NCI-H524 (cell line): ENCODE data around the gene AP5Z1.
A peak's percentile ranks its signal among the peaks of the same experiment; 100 is the strongest.

Experiments used
- DNase-seq, 2 experiments: peaks; one replicate each; lab custom pipeline; 2025; lab: John Stamatoyannopoulos, UW

Gene AP5Z1

DNA sequence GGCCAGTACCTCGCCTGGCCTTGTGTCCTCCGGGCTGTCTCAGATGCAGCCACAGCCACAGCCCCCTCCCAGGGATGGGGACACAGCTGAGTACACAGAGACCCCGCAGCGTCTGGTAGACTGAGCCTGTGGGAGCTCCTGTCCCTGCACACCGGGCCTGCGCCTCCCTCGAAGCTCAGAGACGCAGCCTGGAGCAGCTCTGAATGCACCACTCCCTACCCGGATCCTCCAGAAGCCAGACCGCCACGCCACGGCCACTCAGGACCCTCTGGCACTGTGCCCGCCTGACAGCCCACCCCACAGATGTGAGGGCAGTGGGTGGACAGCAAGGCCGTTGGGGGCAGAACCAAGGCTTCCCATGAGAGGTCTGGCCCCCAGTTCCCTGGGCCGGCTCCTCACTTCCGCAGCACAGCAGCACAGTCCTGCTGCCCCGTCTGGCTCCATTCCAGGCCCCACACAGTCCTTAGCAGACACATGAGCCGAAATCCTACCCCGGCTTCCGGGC is 45.6 kb downstream of the AP5Z1 start:
- no peak for DNase-seq

DNA sequence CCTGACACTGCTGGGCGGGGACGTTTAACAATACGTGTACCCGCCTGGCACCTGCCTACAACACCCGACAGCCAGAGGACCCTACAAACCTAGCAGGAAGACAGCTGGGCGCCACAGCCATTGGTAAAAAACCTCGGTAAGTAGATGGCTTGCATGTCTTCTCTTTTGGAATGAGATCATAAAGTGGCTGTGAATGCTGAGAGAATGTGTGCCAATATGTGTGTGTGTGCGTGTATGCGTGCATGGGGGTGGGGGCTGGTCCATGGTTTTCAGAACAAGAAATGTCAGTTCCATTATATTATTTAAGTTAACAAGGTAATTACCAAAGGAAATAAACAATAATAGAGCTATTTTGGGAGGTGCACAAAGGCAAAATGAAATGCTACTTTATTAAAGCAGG is 47.3 kb downstream of the AP5Z1 start:
- no peak for DNase-seq

DNA sequence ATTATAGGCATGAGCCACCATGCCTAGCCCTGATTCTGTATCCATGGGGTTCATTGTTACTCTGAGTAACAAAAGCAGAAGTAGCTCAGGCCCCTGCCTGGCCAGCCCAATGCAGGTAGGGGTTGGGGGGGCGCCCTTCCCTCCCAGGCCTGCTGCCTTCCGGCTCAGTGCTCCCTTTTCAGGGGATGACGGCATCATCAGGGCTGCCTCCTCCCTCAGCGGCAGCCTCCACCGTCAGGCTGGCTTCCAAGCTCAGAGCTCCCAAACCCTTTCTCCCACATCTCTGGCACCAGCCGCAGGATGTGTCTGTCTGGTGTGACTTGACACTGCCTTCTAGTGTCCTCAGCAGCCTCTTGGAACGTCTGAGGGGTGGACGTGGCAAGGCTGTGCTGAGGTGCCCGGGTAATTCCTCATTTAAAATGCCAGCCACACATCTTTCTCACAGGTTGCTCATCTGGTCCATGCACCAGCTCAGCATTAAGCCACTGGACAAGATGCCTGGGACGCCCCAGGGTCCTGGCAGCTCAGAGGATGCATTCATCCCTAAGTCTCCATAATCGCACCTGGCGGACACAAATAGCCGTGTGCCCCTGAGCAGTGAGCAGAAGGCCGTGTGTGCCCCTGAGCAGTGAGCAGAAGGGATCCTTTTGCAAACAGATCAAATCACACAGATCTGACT is 48.2 kb downstream of the AP5Z1 start:
- no peak for DNase-seq

DNA sequence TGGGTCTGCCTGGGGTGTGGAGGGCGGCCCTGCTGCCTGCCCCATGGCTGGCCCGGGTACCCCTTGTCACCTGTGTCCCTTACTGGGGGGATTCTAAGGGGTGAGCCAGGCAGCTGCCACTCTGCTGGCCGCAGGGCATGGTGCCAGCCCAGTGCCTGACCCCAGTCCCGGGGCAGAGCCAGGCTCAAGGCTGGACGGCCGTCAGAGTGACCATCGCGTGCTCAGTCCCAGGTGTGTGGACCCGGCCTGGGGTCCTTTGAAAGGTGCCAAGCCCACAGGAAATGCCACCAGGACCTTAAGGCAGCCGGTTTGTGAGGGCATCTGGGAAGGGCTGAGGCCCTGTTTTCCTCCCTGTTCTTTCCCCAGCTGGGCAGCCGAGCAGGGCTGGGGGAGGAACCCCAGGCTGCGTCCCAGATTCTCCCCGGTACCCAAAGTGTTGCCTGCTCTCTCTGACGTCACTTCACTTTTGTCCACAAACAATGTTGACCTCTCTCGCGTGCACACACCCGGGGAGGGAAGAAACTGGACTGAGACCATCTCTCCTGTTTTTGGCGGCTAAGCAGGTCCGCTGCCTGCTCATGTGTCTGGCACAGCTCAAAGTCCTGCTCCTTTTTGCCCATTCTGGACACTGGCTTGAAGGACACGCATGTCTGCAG is 48.8 kb downstream of the AP5Z1 start:
- DNase-seq, result no peak

DNA sequence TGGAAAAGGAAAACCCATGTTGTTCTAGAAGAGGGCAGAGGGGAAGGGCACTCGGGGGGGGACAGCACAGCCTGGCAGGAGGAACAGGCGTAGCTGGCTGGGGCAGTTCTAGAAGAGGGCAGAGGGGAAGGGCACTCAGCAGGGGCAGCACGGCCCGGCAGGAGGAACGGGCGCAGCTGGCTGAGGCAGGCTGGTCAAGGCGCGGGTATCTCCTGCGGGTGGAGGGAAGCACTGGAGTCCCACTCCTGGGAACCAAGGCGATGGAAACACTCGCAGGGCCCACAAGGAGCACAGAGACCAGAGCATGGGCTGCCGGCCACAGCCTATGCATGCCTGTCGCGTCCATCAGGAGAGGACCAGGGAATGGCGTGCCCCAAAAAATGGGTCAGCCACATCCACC is 49.7 kb downstream of the AP5Z1 start:
- no peak for DNase-seq

DNA sequence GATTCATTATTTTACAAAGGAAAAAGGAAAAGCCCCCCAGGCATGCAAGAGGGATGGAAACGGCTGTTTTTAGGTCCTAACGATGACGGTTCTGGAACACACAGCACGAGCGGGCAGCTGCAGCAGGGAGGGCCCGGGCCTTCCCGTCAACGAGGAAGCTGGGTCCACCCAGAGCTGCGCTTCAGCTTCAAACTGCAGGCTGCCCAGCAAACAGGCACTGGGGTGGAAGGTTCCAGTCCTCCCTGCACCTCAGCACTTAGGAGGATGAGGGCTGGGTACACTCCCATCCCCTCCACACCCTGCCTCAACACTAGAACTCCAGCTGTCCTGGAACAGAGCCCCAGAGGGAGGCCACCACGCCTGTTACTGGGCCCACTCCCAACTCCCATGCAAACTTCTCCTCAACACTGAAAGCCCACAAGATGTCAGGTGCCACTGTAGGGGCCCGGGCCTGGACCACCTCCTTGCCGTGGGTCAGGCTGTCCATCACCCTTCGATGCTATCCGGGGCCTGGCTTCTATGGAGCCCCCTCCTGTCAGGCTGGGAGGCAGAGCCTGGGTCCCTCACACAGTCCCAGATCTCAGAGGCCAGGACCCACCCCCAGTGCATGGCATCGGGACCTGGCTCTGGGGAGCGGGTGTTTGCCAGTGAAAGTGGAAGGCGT is 53.4 kb downstream of the AP5Z1 start:
- no peak for DNase-seq

DNA sequence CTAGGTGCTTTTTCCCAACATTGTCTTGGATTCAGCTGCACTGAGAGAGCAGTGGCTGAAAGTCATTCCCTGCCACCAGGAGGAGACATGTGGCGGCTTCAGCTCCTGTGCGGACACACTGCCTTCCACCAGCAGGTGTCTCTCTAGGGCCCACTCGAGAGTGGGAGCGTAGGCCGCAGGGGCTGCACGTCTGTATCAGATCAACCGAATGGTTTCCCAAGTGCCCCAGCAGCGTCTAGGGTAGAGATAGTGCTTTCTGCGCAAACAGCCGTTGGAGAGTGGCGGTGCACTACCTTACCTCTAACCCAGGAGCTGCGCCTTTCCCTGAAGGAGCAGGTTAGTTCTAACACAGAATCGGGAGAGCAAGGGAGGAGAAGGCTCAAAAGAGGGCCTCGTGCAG is 54.8 kb downstream of the AP5Z1 start:
- peak; percentile 29 to 83 for DNase-seq

DNA sequence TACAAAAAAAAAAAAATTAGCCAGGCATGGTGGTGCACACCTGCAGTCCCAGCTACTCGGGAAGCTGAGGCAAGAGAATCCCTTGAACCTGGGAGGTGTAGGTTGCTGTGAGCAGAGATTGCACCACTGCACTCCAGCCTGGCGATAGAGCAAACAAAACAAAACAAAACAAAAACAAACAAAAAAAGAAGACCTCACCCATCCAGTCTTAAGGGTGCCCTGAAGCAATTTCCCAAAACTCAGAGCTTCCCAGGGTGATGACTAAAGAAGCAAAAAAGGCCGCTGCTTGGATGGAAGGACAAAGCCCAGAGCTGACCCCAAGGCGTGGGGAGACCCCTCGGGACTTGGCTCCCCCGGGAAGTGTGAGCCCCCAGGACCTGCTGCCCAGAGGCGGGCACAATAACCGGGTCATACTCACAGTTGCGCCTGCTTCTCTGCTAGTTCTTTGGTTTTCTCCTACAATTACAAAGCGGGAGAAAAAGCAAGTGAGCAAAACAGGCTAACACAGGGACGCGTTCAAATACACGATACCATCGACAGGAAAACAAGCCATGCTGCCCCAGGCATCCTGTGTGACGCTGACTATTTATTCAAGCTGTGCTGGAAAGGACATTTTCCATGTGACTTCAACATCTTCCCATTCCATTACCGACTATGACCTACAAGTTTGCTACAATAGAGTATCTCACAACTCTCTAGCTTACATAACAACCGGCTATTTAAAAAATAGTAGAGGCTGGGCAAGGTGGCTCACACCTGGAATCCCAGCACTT is 56.5 kb downstream of the AP5Z1 start:
- no peak for DNase-seq

DNA sequence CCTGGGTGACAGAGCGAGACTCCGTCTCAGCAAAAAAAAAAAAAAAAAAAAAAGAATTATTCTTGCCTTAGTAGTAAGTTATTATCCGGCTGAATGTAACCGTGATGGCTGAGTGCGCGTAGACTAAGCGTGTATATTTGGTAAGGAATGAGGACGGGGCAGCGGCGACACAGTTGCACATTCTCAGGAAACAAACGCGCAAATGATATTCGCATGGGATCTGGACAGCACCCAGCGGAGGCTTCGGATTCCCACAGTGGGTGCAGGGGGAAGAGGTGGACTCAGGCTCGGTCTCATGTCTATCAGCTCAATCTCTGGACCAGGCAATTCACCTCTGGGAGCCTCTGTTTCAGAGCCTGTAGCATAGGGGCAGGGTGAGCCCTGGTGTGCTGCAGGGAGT is 57.3 kb downstream of the AP5Z1 start:
- no peak for DNase-seq

DNA sequence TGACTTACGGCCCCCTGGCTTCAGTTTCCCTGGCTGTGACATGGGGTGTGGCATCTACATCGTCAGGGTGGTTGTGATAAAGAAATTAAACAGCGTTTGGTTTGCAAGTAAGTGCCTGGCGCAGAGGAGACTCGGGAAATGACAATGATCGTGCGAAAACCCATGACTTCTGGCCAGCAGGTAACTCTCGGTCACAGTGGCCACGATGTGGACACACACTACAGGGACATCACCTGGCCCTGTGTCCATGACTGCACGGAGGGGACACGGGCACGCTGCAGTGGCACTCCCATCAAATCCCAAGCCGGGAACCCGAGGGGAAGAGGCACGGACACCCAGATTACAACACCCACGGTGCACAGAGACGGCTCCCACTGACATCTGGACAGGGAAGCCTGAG is 57.8 kb downstream of the AP5Z1 start:
- DNase-seq, result no peak

DNA sequence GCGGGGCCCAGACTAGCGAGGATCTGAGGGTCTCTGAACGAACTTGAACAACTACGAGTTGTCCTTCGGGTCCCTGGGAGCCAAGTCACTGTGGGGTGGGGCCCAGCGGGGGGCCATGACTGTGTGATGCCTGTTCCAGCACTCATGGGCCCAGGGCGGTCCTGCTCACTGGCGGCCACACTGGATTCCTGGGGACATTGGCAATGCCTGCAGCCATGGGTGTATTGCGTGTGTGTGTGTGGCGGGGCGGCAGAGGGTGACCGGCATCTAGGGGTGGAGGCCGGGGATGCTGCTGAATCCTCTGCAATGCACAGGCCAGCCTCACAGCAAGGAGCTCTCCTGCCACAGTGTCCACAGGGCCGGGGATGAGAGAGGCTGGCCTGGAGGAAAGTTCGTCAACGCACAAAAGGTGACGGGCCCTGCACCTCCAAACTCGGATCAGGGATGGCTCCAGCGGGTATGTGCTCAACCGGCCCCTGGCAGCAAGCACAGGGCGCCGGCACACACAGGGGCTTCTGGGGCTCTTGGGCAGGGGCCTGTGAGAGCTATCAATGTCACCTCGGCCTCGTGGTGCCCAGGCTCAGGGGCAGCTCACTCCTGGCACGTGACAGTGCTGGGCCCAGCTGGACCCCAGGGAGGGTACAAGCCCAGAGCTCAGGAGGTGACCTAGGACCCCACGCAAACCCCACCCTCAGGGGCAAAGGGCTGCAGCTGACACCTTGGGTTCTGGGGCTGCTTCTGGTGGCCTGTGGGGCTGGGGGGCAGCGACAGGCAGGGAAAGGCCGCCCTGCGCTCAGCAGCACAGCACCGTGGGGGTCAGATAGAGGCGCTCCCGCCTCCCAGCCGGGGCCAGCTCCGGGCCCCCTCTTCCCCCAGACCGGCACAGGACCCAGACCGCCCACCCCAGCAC is 58.5 kb downstream of the AP5Z1 start:
- DNase-seq, result no peak

DNA sequence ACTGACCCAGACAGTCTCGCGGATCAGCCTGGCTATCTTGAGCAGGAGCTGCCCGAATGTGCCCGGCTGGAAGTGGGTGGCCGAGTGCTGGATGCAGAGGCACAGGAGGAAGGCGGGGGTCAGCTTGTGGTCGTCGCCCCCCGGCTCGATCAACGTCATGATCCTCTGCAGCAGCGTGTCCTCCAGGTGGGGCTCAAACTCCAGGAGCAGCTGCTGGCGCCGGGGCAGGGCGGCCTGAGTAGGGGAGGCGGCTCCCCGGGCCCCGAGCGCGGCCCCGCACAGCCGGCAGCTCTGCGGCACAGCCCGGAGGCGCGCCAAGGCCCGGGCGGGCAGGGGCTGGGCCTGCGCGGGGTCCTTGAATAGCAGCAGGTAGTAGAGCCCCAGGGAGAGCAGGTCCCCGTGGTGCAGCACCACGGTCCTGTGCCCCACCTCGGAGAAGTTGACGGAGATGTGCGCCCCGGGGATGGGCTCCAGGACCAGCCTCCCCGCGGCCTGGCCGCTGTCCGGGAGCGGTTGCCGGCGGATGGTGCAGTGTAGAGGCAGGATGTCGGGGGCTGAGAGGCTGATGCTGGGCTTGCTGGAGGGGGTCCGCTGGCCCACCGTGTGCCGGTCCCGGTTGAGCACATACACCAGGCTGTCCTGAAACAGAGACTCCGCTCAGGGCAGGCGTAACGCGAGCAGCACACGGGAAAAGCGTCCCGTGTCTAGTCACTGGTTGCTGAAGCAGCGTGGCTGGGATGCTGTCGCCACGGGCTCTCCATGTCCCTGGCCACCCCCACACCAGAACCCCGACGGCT is 59.4 kb downstream of the AP5Z1 start:
- DNase-seq, result no peak

DNA sequence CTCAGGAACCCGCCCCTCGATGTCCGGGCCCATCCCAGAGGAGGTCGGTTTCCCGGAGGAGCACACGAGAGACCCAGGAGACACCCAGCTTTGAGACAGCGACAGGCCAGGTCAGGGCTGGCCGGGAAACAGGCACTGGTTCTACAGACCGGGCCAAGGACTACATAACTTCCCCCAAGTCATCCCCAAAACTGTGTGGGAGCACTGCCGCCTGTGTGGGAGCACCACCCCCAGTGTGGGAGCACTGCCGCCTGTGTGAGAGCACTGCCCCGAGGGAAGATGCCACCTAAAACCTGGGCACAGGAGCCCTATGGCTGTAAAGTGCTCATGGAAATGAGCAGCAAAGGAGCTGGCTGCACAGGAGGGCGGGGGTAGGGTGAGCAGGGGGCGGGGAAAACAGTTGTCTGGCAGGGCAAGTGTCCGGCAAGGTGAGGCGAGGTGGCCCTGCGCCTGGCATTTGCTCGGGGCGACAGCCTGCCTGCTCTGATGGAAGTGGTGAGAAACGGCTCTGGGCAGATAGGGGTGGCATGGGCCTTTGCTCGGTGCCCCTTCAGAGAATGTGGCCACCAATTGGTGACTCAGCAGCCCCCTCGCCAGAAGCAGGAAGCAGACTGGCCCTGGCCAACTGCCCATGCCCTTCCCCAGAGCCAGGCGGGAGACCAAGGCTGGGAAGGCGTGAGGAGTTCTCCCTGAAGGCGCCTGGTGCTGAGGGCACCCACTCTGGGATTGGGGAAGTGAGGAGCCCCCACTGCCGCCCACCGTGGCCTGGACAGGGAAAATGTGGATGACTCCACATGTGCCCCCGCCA is 60.2 kb downstream of the AP5Z1 start:
- DNase-seq, result no peak

DNA sequence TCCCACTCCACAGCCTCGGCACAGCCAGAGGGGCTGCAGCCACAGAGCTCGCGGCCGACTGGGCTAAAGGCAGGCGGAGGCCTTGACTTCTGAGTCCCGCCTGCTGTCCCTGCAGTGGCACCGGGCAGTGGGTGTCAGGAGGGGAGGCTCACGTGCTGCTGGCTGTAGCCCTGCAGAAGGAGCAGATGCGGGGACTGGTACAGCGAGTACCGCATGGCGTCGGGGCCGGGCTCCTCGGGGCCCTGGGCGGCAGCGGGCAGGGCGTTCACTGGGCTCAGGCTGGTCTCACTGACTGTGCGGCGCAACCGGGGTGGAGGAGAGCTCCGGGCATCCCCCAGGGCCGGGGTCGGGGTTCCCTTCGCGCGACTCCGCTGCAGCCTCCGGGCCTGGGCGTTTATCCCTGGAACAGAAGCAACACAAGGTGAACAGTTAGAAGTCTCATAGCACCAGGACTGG is 60.8 kb downstream of the AP5Z1 start:
- DNase-seq, result no peak

DNA sequence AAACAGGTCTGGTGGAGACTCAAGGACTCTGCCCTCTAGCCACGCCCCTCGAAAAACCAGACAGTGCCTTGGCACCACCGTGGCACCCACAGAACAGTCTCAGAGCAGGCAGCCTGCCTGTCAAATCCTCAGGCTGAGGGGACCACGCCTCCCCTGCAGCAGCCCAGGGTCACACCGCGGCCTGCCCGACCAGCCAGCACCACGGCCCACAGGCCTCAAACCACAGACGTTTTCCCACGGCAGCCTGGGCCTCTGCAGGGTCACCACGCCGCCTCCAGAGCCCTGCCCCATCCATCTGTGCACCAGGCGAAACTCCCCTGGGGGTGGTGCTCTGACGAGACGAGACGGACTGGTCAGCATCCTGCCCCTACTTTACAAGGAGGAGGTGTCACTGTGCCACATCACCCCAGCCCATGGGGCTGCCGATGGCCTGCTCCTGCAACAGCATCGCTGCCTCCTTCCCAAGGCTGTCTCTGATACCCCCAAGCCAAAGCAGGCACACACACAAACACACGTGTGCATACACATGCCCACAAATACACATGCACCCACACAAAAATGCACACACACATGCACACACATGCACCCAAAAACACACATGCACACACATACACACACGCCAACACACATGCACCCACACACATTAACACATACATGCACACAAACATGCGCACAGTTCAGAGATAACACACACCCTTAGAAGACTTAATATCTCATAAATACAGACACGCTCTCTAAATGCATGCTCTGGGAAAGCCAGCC is 61.8 kb downstream of the AP5Z1 start:
- no peak for DNase-seq

DNA sequence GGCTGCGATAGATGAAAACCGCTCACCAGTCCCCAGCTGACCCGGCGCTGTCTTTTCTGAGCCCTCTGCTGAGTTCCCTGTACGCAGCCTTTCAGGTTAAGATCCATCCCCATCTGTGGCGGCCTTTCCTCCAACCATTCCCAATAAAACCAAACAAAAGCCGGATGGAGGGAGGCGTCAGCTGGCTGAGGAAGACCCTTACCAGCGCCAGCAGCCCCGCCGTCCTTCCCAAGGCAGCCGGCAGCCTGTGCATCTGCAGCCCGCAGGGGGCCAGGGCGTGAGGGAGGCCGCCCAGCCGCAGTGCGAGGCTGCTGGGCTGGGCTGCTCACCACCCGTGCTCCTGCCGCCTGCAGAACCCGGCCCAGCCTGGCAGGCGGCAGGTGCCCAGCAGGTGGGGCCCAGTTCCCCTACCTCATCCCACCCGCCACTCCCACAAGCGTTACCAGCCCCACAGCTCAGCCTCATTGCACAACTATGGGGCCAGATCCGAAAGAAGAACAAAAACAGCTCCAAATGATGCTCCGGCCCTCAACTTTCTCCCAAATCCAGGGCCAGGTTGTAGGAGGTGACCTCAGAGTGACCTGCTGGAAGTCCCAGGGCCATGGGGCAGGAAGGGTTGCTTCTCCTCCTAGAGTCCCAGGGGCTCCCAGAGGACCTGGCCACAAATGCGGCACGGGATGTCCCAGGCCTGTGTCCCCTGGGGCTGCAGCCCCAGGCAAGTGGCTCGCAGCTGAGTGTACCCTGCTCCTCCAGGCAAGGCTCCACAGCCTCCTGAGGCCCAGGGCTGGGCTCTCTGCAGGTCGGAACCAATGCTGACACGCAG is 62.6 kb downstream of the AP5Z1 start:
- DNase-seq, result peak in 1 of 2 experiments; percentile 41

DNA sequence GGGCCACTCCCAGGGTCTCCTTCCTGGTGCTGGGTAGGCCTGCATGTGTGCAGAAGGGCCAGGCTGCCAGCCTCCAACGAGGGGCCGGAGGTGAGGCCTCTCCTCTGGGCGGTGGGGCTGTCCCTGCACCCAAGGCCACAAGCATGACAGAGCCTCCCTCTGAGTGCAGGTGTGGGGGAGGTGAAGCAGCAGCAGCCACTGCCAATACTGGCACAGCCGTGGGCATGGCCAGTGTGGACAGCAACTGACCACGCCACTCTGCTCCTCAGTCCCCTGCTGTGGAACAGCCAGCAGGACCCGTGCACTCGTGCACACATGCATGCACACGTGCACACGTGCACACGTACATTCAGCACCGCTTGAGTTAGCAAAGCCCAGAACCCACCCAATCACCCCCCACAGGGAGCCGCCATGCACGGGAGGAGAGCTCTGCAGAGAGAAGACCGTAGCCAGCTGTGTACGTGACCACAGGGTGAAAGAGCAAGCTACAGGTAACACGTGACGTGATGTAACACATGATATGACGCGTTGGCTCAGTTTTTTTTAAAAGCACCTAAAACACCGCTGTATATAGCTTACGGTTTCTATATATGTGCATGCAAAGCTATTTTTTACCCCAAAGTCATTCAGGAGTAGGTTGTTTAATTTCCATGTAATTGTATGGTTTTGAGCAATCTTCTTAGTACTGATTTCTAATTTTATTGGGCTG is 63.4 kb downstream of the AP5Z1 start:
- no peak for DNase-seq
